HEK293 (cell line): Measurements from ENCODE around the gene MGLL.

ENCODE experiments used
- CTCF ChIA-PET: fragments of 350-600 bp; formaldehyde crosslinking; extraction: SDS; loops from one replicate; lab custom pipeline; 2021; ENCODE audit warnings: antibody characterized with exemption; lab: Yijun Ruan, JAX
- POLR2A ChIA-PET: fragments of 300-600 bp; formaldehyde crosslinking; extraction: SDS; loops from one replicate; lab custom pipeline; 2020; ENCODE audit warnings: antibody characterized with exemption, inconsistent platforms; lab: Yijun Ruan, JAX
- H3K27ac ChIP-seq: fragments of 200-500 bp; sonication (Bioruptor generic); 2 replicates; pipeline ENCODE4 v1.5.1; 2014; ENCODE audit warnings: low read depth, low read length, control low read depth, inconsistent platforms; ENCODE audit errors: extremely low read depth
- H3K36me3 ChIP-seq, 2 experiments: fragments of 200-500 bp in 1 of 2; sonication (Bioruptor generic) in 1 of 2; 1 replicate in 1 of 2; 2 replicates in 1 of 2; pipeline ENCODE4 v1.5.1; 2014 to 2017; ENCODE audit warnings: inconsistent platforms in 2 of 2, low read length in 2 of 2; ENCODE audit not compliant: control insufficient read depth in 2 of 2, insufficient read depth in 1 of 2
- H3K4me1 ChIP-seq: fragments of 200-500 bp; sonication (Bioruptor generic); 2 replicates; pipeline ENCODE4 v1.5.1; 2014; ENCODE audit warnings: mild to moderate bottlenecking, low read length, inconsistent platforms; ENCODE audit not compliant: control insufficient read depth, insufficient read depth
- H3K4me3 ChIP-seq: 2 replicates; pipeline ENCODE4 v1.5.1; 2011; ENCODE audit warnings: low read depth, mild to moderate bottlenecking, control low read depth, low read length, moderate library complexity
- H3K9me3 ChIP-seq: fragments of 200-500 bp; sonication (Bioruptor generic); 2 replicates; pipeline ENCODE4 v1.5.1; 2014; ENCODE audit warnings: low read depth, low read length, inconsistent platforms; ENCODE audit not compliant: control insufficient read depth, insufficient read depth
- GFI1B ChIP-seq: fragments of 450-650 bp; formaldehyde crosslinking; IDR thresholded peaks from 2 replicates; pipeline ENCODE4 v1.5.1; 2016; ENCODE audit warnings: missing biosample characterization, missing genetic modification characterization
- OSR2 ChIP-seq: fragments of 450-650 bp; formaldehyde crosslinking; IDR thresholded peaks from 2 replicates; pipeline ENCODE4 v1.5.1; 2016; ENCODE audit warnings: missing biosample characterization, missing genetic modification characterization
- REPIN1 ChIP-seq: fragments of 450-650 bp; formaldehyde crosslinking; IDR thresholded peaks from 2 replicates; pipeline ENCODE4 v1.5.1; 2017; ENCODE audit warnings: missing biosample characterization, missing genetic modification characterization, low read depth
- ZBTB17 ChIP-seq: fragments of 450-650 bp; formaldehyde crosslinking; IDR thresholded peaks from 2 replicates; pipeline ENCODE4 v1.5.1; 2016; ENCODE audit warnings: missing biosample characterization, missing genetic modification characterization
- ZBTB20 ChIP-seq: fragments of 450-650 bp; formaldehyde crosslinking; IDR thresholded peaks from 2 replicates; pipeline ENCODE4 v1.5.1; 2016; ENCODE audit warnings: missing biosample characterization, missing genetic modification characterization
- ZBTB21 ChIP-seq: fragments of 450-650 bp; formaldehyde crosslinking; IDR thresholded peaks from 2 replicates; pipeline ENCODE4 v1.5.1; 2017; ENCODE audit warnings: missing biosample characterization, missing genetic modification characterization
- ZBTB6 ChIP-seq: fragments of 450-650 bp; formaldehyde crosslinking; IDR thresholded peaks from 2 replicates; pipeline ENCODE4 v1.5.1; 2017; ENCODE audit warnings: missing biosample characterization, missing genetic modification characterization
- ZBTB8A ChIP-seq: fragments of 450-650 bp; formaldehyde crosslinking; IDR thresholded peaks from 2 replicates; pipeline ENCODE4 v1.5.1; 2016; ENCODE audit warnings: missing biosample characterization, missing genetic modification characterization
- ZNF121 ChIP-seq: fragments of 450-650 bp; formaldehyde crosslinking; IDR thresholded peaks from 2 replicates; pipeline ENCODE4 v1.5.1; 2016; ENCODE audit warnings: missing biosample characterization, missing genetic modification characterization
- ZNF148 ChIP-seq: fragments of 450-650 bp; formaldehyde crosslinking; IDR thresholded peaks from 2 replicates; pipeline ENCODE4 v1.5.0; 2017; ENCODE audit warnings: missing biosample characterization, missing genetic modification characterization, borderline replicate concordance
- ZNF184 ChIP-seq: fragments of 450-650 bp; IDR thresholded peaks from 2 replicates; pipeline ENCODE4 v1.5.1; 2018; ENCODE audit warnings: missing biosample characterization, mild to moderate bottlenecking, missing genetic modification characterization
- ZNF221 ChIP-seq: fragments of 450-650 bp; formaldehyde crosslinking; IDR thresholded peaks from 2 replicates; pipeline ENCODE4 v1.5.1; 2017; ENCODE audit warnings: missing biosample characterization, missing genetic modification characterization, borderline replicate concordance
- ZNF488 ChIP-seq: fragments of 450-650 bp; formaldehyde crosslinking; IDR thresholded peaks from 2 replicates; pipeline ENCODE4 v1.5.1; 2016; ENCODE audit warnings: missing biosample characterization, missing genetic modification characterization
- ZNF544 ChIP-seq: fragments of 450-650 bp; formaldehyde crosslinking; IDR thresholded peaks from 2 replicates; pipeline ENCODE4 v1.5.0; 2017; ENCODE audit warnings: missing biosample characterization, missing genetic modification characterization
- ZNF624 ChIP-seq: fragments of 450-650 bp; formaldehyde crosslinking; IDR thresholded peaks from 2 replicates; pipeline ENCODE4 v1.5.1; 2017; ENCODE audit warnings: missing biosample characterization, missing genetic modification characterization
- ZNF670 ChIP-seq: fragments of 450-650 bp; formaldehyde crosslinking; IDR thresholded peaks from 2 replicates; pipeline ENCODE4 v1.5.1; 2016; ENCODE audit warnings: missing biosample characterization, missing genetic modification characterization, low read depth
- ZSCAN23 ChIP-seq: fragments of 450-650 bp; formaldehyde crosslinking; IDR thresholded peaks from 2 replicates; pipeline ENCODE4 v1.5.1; 2016; ENCODE audit warnings: missing biosample characterization, missing genetic modification characterization
- TF ChIP-seq, protein P1 (sequence below): IDR thresholded peaks from 2 replicates; pipeline ENCODE4 v1.6.1; 2011; ENCODE audit warnings: mild to moderate bottlenecking, low read depth, low read length, borderline replicate concordance
- TF ChIP-seq, protein P2 (sequence below): fragments of 450-650 bp; formaldehyde crosslinking; IDR thresholded peaks from 2 replicates; pipeline ENCODE4 v1.5.1; 2016; ENCODE audit warnings: missing biosample characterization, missing genetic modification characterization

The MGLL gene

GRCh38 chr3:127718245-127718915 lies 103.9 kb downstream of the MGLL start:
- CTCF ChIA-PET: no interaction called here
- H3K4me1 ChIP-seq: no peaks in the 10 kb centered on the region
- H3K4me3 ChIP-seq: no peak overlapping the region
- H3K36me3 ChIP-seq: no peaks in the 10 kb centered on the region
- no peak overlapping the region for H3K27ac ChIP-seq
- TF ChIP-seq ZBTB8A (tag by site-specific recombination): no peak
- no peak for TF ChIP-seq ZNF121
- TF ChIP-seq ZSCAN23 (tag by site-specific recombination): no peak
- TF ChIP-seq, protein P1, sequence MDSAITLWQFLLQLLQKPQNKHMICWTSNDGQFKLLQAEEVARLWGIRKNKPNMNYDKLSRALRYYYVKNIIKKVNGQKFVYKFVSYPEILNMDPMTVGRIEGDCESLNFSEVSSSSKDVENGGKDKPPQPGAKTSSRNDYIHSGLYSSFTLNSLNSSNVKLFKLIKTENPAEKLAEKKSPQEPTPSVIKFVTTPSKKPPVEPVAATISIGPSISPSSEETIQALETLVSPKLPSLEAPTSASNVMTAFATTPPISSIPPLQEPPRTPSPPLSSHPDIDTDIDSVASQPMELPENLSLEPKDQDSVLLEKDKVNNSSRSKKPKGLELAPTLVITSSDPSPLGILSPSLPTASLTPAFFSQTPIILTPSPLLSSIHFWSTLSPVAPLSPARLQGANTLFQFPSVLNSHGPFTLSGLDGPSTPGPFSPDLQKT: no peak
- no peak for TF ChIP-seq ZNF488 (tag by site-specific recombination)
- no peak for TF ChIP-seq ZNF148 (tag by site-specific recombination)
- no peak for TF ChIP-seq ZNF184 (tag by site-specific recombination)
- TF ChIP-seq ZNF624: no peak
- TF ChIP-seq ZBTB21 (tag by site-specific recombination): no peak
- TF ChIP-seq ZBTB20 (tag by site-specific recombination): no peak
- TF ChIP-seq REPIN1 (tag by site-specific recombination): no peak
- no peak for TF ChIP-seq OSR2 (tag by site-specific recombination)
- POLR2A ChIA-PET: no interaction called here
- no peaks in the 10 kb centered on the region for H3K9me3 ChIP-seq

DNA sequence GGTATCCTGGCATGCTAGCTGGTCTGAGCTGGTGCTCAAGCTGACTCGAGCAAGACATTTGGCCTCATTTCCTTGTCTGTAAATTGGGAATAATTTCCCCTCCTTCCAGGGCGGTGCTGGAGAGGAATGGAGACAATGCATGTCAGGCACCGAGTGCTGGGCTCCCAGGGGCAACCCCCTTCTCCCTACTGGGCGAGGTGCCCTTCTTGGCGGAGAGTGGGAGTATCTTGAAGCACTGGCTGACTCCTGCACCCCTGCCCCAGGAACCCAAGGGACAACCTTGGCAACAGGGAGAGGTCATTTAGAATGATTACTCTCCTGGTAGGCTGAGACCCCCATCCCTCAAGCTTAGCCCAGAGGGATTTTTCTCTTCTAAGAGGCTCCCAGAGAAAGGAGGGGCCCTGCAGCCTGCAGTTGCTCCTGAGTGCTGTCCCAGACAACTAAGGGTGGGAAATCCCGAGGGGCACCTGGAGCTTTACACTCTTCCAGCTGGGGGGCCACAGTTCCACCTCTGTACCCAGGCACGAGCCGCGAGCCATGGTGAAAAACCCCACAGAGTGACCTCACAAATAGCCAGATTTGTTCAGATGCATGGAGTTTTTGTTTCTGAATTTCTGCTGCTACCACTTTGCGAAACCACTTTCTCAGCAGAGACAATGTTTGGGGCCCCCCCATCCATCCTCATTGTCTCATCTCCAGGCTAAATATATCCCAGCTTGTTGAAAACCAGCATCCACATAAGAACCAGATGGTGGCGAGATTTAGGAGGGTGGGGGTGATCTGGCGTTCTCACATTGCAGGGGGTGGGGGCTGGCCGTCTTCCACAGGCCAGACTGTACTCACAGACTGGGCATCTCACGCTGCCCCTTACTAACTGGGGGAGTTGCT lies 104.7 kb downstream of the MGLL start:
- ChIA-PET POLR2A (no interaction called here), CTCF (interaction anchor here (0.6 to 0.7 kb wide), 2 partner anchors 12 to 172 kb away, joined by 3 read pairs; no protein-coding TSS in a partner anchor)
- H3K9me3 ChIP-seq: no peaks in the 10 kb centered on the region
- no peaks in the 10 kb centered on the region for H3K4me1 ChIP-seq
- no peak overlapping the region for H3K4me3 ChIP-seq
- H3K36me3 ChIP-seq: no peaks in the 10 kb centered on the region
- H3K27ac ChIP-seq: no peak overlapping the region
- no peak for TF ChIP-seq GFI1B (tag by site-specific recombination)
- TF ChIP-seq, all 188 proteins: peak for 0

DNA sequence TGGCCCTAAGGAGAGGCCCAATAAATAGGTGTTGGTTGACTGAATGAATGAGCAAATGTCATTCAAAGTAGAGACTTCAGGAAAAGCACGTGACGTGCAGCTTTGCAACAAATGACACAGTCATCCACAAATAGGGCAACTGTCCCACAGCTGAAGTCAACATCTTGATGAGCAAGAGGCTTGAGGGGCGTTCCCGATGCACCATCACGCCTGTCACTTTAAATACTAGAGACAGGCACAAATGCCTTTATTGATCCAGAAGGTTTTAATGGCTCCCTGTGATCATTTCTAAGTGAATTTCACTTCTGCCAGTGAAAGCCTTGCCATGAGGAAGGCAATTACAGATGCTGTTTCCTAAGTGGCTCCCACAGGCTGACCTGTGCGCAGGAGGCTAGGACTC lies 105.9 kb downstream of the MGLL start:
- no peaks in the 10 kb centered on the region for H3K36me3 ChIP-seq
- H3K9me3 ChIP-seq: no peaks in the 10 kb centered on the region
- no peak overlapping the region for H3K4me3 ChIP-seq
- CTCF ChIA-PET: no interaction called here
- no peak for TF ChIP-seq ZNF544 (tag by site-specific recombination)
- no peak for TF ChIP-seq ZNF221 (tag by site-specific recombination)
- no peak for TF ChIP-seq ZNF488 (tag by site-specific recombination)
- TF ChIP-seq, protein P2, sequence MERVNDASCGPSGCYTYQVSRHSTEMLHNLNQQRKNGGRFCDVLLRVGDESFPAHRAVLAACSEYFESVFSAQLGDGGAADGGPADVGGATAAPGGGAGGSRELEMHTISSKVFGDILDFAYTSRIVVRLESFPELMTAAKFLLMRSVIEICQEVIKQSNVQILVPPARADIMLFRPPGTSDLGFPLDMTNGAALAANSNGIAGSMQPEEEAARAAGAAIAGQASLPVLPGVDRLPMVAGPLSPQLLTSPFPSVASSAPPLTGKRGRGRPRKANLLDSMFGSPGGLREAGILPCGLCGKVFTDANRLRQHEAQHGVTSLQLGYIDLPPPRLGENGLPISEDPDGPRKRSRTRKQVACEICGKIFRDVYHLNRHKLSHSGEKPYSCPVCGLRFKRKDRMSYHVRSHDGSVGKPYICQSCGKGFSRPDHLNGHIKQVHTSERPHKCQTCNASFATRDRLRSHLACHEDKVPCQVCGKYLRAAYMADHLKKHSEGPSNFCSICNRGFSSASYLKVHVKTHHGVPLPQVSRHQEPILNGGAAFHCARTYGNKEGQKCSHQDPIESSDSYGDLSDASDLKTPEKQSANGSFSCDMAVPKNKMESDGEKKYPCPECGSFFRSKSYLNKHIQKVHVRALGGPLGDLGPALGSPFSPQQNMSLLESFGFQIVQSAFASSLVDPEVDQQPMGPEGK (tag by site-specific recombination): no peak
- TF ChIP-seq ZBTB6: no peak
- no peak for TF ChIP-seq ZBTB17 (tag by site-specific recombination)
- no peak for TF ChIP-seq ZNF670 (tag by site-specific recombination)
- no peak overlapping the region for H3K27ac ChIP-seq
- no peaks in the 10 kb centered on the region for H3K4me1 ChIP-seq
- POLR2A ChIA-PET: no interaction called here
